GM18519 (cell line): Measurements from ENCODE around the gene PRH1.

Source experiments
- ATAC-seq: cut with Tn5 transposase; IDR thresholded peaks from one replicate; pipeline ENCODE4 v1.9.1; 2021; ENCODE audit warnings: mild to moderate bottlenecking, moderate library complexity; ENCODE audit not compliant: unreplicated experiment, low FRiP score

Gene PRH1

GRCh38 chr12:10884086-10884725 lies at the start of gene PRH1:
PRH1 (minus strand) TSS chr12:10884255; CDS start chr12:10884217, 38 bp downstream.
- no peak for ATAC-seq

- no peak for ATAC-seq
Observed at GRCh38 chr12:10928746-10929286, 44.8 kb upstream of the PRH1 start, which contains the start of gene PRH2. PRH2 (plus strand) TSS chr12:10929236; CDS start chr12:10929274, 38 bp downstream.

- ATAC-seq = no peak
Observed at GRCh38 chr12:10926269-10926668, 42.2 kb upstream of the PRH1 start.

- ATAC-seq = no peak
Observed at GRCh38 chr12:10919809-10920208, 35.8 kb upstream of the PRH1 start.

GRCh38 chr12:10910380-10910779 lies 26.3 kb upstream of the PRH1 start:
- ATAC-seq = no peak

GRCh38 chr12:10909462-10909861 lies 25.4 kb upstream of the PRH1 start, which contains the start of gene TAS2R13:
TAS2R13 (minus strand) TSS chr12:10909562; CDS start chr12:10909298, 264 bp downstream.
- no peak for ATAC-seq

- ATAC-seq = no peak
Observed at GRCh38 chr12:10904686-10905085, 20.6 kb upstream of the PRH1 start.

- no peak for ATAC-seq
Observed at GRCh38 chr12:10901427-10901826, 17.4 kb upstream of the PRH1 start.

- ATAC-seq = no peak
Observed at GRCh38 chr12:10900972-10901371, 16.9 kb upstream of the PRH1 start.

- no peak for ATAC-seq
Observed at GRCh38 chr12:10900530-10900929, 16.5 kb upstream of the PRH1 start.

GRCh38 chr12:10896854-10897253 lies 12.8 kb upstream of the PRH1 start:
- no peak for ATAC-seq

GRCh38 chr12:10891937-10892336 lies 7.9 kb upstream of the PRH1 start:
- ATAC-seq = no peak

GRCh38 chr12:10889226-10889625 lies 5.2 kb upstream of the PRH1 start:
- no peak for ATAC-seq

GRCh38 chr12:10873378-10873777 lies 10.7 kb downstream of the PRH1 start:
- ATAC-seq = no peak

- no peak for ATAC-seq
Observed at GRCh38 chr12:10867381-10867780, 16.7 kb downstream of the PRH1 start.

GRCh38 chr12:10863512-10864218 lies 20.4 kb downstream of the PRH1 start:
- ATAC-seq = no peak

- no peak for ATAC-seq
Observed at GRCh38 chr12:10861366-10861765, 22.7 kb downstream of the PRH1 start.

GRCh38 chr12:10855807-10856206 lies 28.2 kb downstream of the PRH1 start:
- no peak for ATAC-seq

GRCh38 chr12:10853776-10854175 lies 30.3 kb downstream of the PRH1 start:
- no peak for ATAC-seq

- no peak for ATAC-seq
Observed at GRCh38 chr12:10851243-10851858, 32.7 kb downstream of the PRH1 start.

GRCh38 chr12:10849425-10849878 lies 34.6 kb downstream of the PRH1 start, which contains the start of gene PRR4:
PRR4 (minus strand) TSS chr12:10849475; CDS start chr12:10849437, 38 bp downstream.
- no peak for ATAC-seq
